Tibial artery (tissue), 4 donors: Measurements from ENCODE around the gene LLGL1.

ENCODE experiments used
- DNase-seq, 2 donors: peaks; one replicate each; pipeline ENCODE4 v3.0.0-alpha.2; 2019
- H3K27ac ChIP-seq, 2 donors: fragments of 200-600 bp; sonication (generic) in 1 of 2; 1 replicate in 1 of 2; 2 replicates in 1 of 2; pipeline ENCODE4 v1.5.1; 2018 to 2019; ENCODE audit warnings: mild to moderate bottlenecking in 1 of 2
- H3K27me3 ChIP-seq, 2 donors: fragments of 200-600 bp; sonication (generic) in 1 of 2; one replicate each; pipeline versions ENCODE4 v1.5.1 to v1.6.0; 2016 to 2019
- H3K36me3 ChIP-seq, 3 donors: fragments of 200-600 bp; sonication (generic) in 2 of 3; one replicate each; pipeline ENCODE4 v1.5.1; 2016 to 2019; ENCODE audit warnings: mild to moderate bottlenecking in 2 of 3
- H3K4me1 ChIP-seq, 4 donors: fragments of 200-600 bp; sonication (generic) in 2 of 4; 1 replicate in 3 of 4; 2 replicates in 1 of 4; pipeline ENCODE4 v1.5.1; 2016 to 2019
- H3K4me3 ChIP-seq, 2 donors: fragments of 200-600 bp; sonication (generic) in 1 of 2; 1 replicate in 1 of 2; 2 replicates in 1 of 2; pipeline ENCODE4 v1.5.1; 2018 to 2019; ENCODE audit warnings: mild to moderate bottlenecking in 2 of 2
- H3K9me3 ChIP-seq, 3 donors: fragments of 200-600 bp; sonication (generic) in 1 of 3; one replicate each; pipeline ENCODE4 v1.5.1; 2016 to 2019
- intact Hi-C: fragments of 100-400 bp; cut with DNase I; formaldehyde crosslinking; loops from one replicate; pipeline ENCODE4 v1.15.0; 2023; ENCODE audit warnings: low total_unique reads
- TF ChIP-seq, protein P1 (sequence below), 2 experiments: fragments of 200-600 bp in 1 of 2; fragments of 450-650 bp in 1 of 2; IDR thresholded peaks; one replicate each; pipeline ENCODE4 v1.5.1; 2017 to 2019; ENCODE audit warnings: antibody characterized with exemption in 2 of 2, mild to moderate bottlenecking in 1 of 2, moderate library complexity in 1 of 2

LLGL1 gene

DNA sequence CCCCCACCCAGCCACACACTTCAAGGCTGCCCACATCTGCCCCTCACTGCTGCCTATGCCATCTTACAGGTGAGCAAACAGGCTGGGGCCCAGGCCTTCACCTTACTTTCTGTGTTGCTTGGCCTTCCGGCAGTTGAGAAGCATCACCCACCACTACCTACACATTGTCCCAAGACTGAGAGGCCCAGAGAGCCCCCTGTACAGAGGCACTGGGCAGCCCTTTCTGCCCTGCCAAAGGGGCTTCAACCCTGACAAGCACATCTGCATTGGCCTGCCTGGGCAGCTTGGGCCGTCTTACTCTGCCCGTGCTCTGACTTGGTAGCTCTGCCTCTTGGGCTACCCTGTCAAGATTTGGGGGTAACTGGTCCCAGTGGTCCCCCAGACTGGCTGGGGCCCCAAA lies 36.2 kb downstream of the LLGL1 start:
- intact Hi-C loops = loop anchor here (5.0 kb wide), 1 partner anchor 51 kb away; the partner anchor contains the start of gene TOP3A
- peaks cover 0 to 48% (median 41%) of the 10 kb centered on the region in 4 donors for H3K4me1 ChIP-seq
- no peaks in the 10 kb centered on the region for H3K27me3 ChIP-seq
- peak overlapping the region; percentile 69 to 87 for H3K4me3 ChIP-seq
- H3K9me3 ChIP-seq = no peaks in the 10 kb centered on the region
- peaks cover 26 to 40% (median 32%) of the 10 kb centered on the region in 3 donors for H3K36me3 ChIP-seq
- no peak for DNase-seq
- TF ChIP-seq, protein P1, sequence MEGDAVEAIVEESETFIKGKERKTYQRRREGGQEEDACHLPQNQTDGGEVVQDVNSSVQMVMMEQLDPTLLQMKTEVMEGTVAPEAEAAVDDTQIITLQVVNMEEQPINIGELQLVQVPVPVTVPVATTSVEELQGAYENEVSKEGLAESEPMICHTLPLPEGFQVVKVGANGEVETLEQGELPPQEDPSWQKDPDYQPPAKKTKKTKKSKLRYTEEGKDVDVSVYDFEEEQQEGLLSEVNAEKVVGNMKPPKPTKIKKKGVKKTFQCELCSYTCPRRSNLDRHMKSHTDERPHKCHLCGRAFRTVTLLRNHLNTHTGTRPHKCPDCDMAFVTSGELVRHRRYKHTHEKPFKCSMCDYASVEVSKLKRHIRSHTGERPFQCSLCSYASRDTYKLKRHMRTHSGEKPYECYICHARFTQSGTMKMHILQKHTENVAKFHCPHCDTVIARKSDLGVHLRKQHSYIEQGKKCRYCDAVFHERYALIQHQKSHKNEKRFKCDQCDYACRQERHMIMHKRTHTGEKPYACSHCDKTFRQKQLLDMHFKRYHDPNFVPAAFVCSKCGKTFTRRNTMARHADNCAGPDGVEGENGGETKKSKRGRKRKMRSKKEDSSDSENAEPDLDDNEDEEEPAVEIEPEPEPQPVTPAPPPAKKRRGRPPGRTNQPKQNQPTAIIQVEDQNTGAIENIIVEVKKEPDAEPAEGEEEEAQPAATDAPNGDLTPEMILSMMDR (IDR thresholded peaks at IDR 0.05) = no peak
- H3K27ac ChIP-seq = peak overlapping the region; percentile 92 to 98

DNA sequence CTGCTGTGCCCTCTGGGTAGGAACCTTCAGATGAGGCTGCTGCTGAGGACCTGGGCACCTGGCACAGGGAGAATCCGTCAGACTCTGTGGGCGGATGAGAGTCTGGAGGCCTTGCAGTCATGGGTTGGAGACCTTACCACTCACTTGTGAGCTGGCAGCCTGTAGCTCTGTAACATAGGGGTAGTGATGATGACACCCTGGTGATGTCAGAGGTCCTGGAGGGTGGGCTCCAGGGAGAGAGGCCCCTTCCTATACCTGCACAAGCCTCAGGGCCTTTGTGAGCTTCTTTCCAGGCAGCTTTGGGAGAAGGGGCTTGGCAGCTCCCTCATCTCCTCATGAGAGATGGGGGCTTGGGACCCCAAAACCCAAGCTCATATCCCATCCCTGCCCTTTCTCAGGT lies 36.7 kb downstream of the LLGL1 start:
- no peaks in the 10 kb centered on the region for H3K9me3 ChIP-seq
- H3K27me3 ChIP-seq = no peaks in the 10 kb centered on the region
- TF ChIP-seq, protein P1 (IDR thresholded peaks at IDR 0.05) = no peak
- peaks cover 26 to 40% (median 31%) of the 10 kb centered on the region in 3 donors for H3K36me3 ChIP-seq
- H3K27ac ChIP-seq = peak overlapping the region; percentile 92 to 98
- H3K4me3 ChIP-seq = peak overlapping the region in 1 of 2 donors; percentile 69
- intact Hi-C loops = loop anchor here (5.0 kb wide), 1 partner anchor 50 kb away; the partner anchor contains the start of gene TOP3A
- H3K4me1 ChIP-seq = peaks cover 0 to 44% (median 36%) of the 10 kb centered on the region in 4 donors
- no peak for DNase-seq

- Histone ChIP-seq H3K9me3 (no peaks in the 10 kb centered on the region), H3K36me3 (peaks cover 26 to 41% (median 31%) of the 10 kb centered on the region in 3 donors), H3K4me3 (no peak overlapping the region), H3K27me3 (no peaks in the 10 kb centered on the region), H3K27ac (peak overlapping the region; percentile 92 to 98), H3K4me1 (peaks cover 0 to 39% (median 31%) of the 10 kb centered on the region in 4 donors)
- DNase-seq = no peak
- intact Hi-C loops = loop anchor here (5.0 kb wide), 1 partner anchor 50 kb away; the partner anchor contains the start of gene TOP3A
- TF ChIP-seq, protein P1 (IDR thresholded peaks at IDR 0.05) = no peak
Observed at GRCh38 chr17:18262641-18263040, 37.2 kb downstream of the LLGL1 start.

- H3K4me3 ChIP-seq = no peak overlapping the region
- no peaks in the 10 kb centered on the region for H3K27me3 ChIP-seq
- DNase-seq = no peak
- H3K36me3 ChIP-seq = peaks cover 26 to 41% (median 31%) of the 10 kb centered on the region in 3 donors
- no peak overlapping the region for H3K27ac ChIP-seq
- H3K4me1 ChIP-seq = peaks cover 0 to 33% (median 26%) of the 10 kb centered on the region in 4 donors
- intact Hi-C loops = loop anchor here (5.0 kb wide), 1 partner anchor 48 kb away; the partner anchor contains the start of gene TOP3A
- no peaks in the 10 kb centered on the region for H3K9me3 ChIP-seq
- TF ChIP-seq, protein P1 (IDR thresholded peaks at IDR 0.05) = no peak
Observed at GRCh38 chr17:18263885-18264682, 38.6 kb downstream of the LLGL1 start.

DNA sequence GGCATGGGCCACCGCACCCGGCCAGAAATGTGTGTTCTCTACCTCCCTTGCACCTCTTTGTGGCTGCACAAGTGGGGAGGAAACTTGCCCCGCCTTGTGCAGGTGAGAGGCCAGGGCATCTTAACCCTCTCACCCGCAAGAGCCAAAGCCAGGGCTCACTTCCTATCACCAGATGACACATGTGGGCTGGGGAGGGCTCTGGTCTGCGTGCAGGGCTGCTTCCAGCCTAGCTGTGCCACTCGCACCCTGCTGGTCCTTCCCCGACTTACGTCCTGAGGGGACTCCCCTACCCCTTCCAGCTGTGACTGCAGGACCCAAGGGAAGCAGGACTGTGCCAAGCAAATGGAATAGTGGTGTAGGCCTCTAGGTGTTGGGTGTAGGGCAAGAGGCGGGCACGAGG lies 41.9 kb downstream of the LLGL1 start:
- intact Hi-C loops = no loop called here
- Histone ChIP-seq H3K27ac (no peak overlapping the region), H3K9me3 (no peaks in the 10 kb centered on the region), H3K36me3 (peaks cover 26 to 65% (median 34%) of the 10 kb centered on the region in 3 donors), H3K4me3 (no peak overlapping the region), H3K27me3 (no peaks in the 10 kb centered on the region), H3K4me1 (peaks cover 0 to 7% (median 6%) of the 10 kb centered on the region in 4 donors)
- no peak for DNase-seq
- TF ChIP-seq, protein P1 (IDR thresholded peaks at IDR 0.05) = no peak
